Gastroesophageal sphincter (tissue), 4 donors: ENCODE measurements around the gene ZNF227. TPM values are rescaled to one million over a fixed set of nuclear protein-coding genes. Genes with fewer than 3 reads are reported as not detected.

Experiments used
- ATAC-seq: fragments of 150-250 bp; one replicate; pipeline ENCODE4 v1.9.1; 2016; ENCODE audit warnings: mild to moderate bottlenecking, moderate library complexity
- H3K27ac ChIP-seq, 4 donors: fragments of 200-600 bp; sonication (generic) in 3 of 4; 1 replicate in 3 of 4; 2 replicates in 1 of 4; pipeline ENCODE4 v1.5.1; 2016 to 2019
- H3K27me3 ChIP-seq: fragments of 200-600 bp; sonication (generic); one replicate; pipeline ENCODE4 v1.5.1; 2019
- H3K36me3 ChIP-seq, 2 donors: fragments of 200-600 bp; sonication (generic); one replicate each; pipeline ENCODE4 v1.5.1; 2019; ENCODE audit warnings: control low read depth in 1 of 2
- H3K4me1 ChIP-seq, 3 donors: fragments of 200-600 bp; sonication (generic); 1 replicate in 2 of 3; 2 replicates in 1 of 3; pipeline ENCODE4 v1.5.1; 2016 to 2019; ENCODE audit warnings: control low read depth in 2 of 3
- H3K4me3 ChIP-seq, 2 donors: fragments of 200-600 bp; sonication (generic); one replicate each; pipeline ENCODE4 v1.5.1; 2019; ENCODE audit warnings: mild to moderate bottlenecking in 1 of 2, moderate library complexity in 1 of 2
- H3K9me3 ChIP-seq, 3 donors: fragments of 200-600 bp; sonication (generic); one replicate each; pipeline ENCODE4 v1.5.1; 2017 to 2019; ENCODE audit warnings: control low read depth in 2 of 3
- CTCF ChIP-seq, 4 experiments: fragments of 200-600 bp in 2 of 4; fragments of 450-650 bp in 2 of 4; sonication (generic) in 1 of 4; IDR thresholded peaks; one replicate each; pipeline ENCODE4 v1.5.1; 2017 to 2019; ENCODE audit warnings: antibody characterized with exemption in 4 of 4, mild to moderate bottlenecking in 2 of 4, moderate library complexity in 2 of 4
- EP300 ChIP-seq: sonication (generic); formaldehyde crosslinking; IDR thresholded peaks from one replicate; pipeline ENCODE4 v1.6.1; 2017; ENCODE audit warnings: antibody characterized with exemption, mild to moderate bottlenecking
- POLR2A ChIP-seq, 2 donors: fragments of 450-650 bp; IDR thresholded peaks; one replicate each; pipeline ENCODE4 v1.6.1; 2017; ENCODE audit warnings: antibody characterized with exemption in 2 of 2, mild to moderate bottlenecking in 2 of 2, moderate library complexity in 1 of 2
- POLR2AphosphoS5 ChIP-seq: sonication (generic); formaldehyde crosslinking; IDR thresholded peaks from one replicate; pipeline ENCODE4 v1.6.1; 2017; ENCODE audit warnings: antibody characterized with exemption
- WGBS, 2 donors: methylation state at CpG; one replicate each; pipeline ENCODE4 v1.1.5; 2018; ENCODE audit warnings: low coverage in 1 of 2; 5-methylcytosine and 5-hydroxymethylcytosine counted together
- total RNA-seq, 4 donors: library from RNA; depleted of rRNA; stranded (reverse); fragments of >200 nt; gene quantifications; one replicate each; pipeline ENCODE4 v1.1.0, GENCODE V29; 2016

ZNF227 gene
- total RNA-seq, 4 donors from 2014 or later: 10.6 to 19.3 (median 14.7) TPM

GRCh38 chr19:44176590-44176989 lies 35.7 kb upstream of the ZNF227 start:
- H3K36me3 ChIP-seq: peaks cover 50 to 61% of the 10 kb centered on the region in 2 donors

GRCh38 chr19:44180968-44181367 lies 31.4 kb upstream of the ZNF227 start:
- Histone ChIP-seq H3K4me1 (no peaks in the 10 kb centered on the region), H3K36me3 (peaks cover 6 to 17% of the 10 kb centered on the region in 2 donors), H3K4me3 (no peak overlapping the region), H3K27me3 (no peaks in the 10 kb centered on the region), H3K9me3 (peaks cover 5 to 98% (median 11%) of the 10 kb centered on the region in 3 donors), H3K27ac (no peak overlapping the region)
- no peak for TF ChIP-seq CTCF (IDR thresholded peaks at IDR 0.05)
- ATAC-seq: no peak

More at GRCh38 chr19:44176590-44176989, 35.7 kb upstream of the ZNF227 start:
- no peak overlapping the region for H3K4me3 ChIP-seq
- H3K27me3 ChIP-seq: no peaks in the 10 kb centered on the region
- WGBS, 2 donors: 88 to 97% methylated on average over 3 of the region's 3 CpGs
- ATAC-seq: no peak
- H3K27ac ChIP-seq: no peak overlapping the region
- no peaks in the 10 kb centered on the region for H3K4me1 ChIP-seq
- peaks cover 5 to 100% (median 19%) of the 10 kb centered on the region in 3 donors for H3K9me3 ChIP-seq
- no peak for TF ChIP-seq CTCF (IDR thresholded peaks at IDR 0.05)
- TF ChIP-seq EP300: no peak
- TF ChIP-seq POLR2AphosphoS5: no peak
- TF ChIP-seq POLR2A (IDR thresholded peaks at IDR 0.05): no peak

GRCh38 chr19:44182145-44182544 lies 30.2 kb upstream of the ZNF227 start:
- TF ChIP-seq CTCF (IDR thresholded peaks at IDR 0.05) (no peak), EP300 (no peak), POLR2A (IDR thresholded peaks at IDR 0.05) (no peak), POLR2AphosphoS5 (no peak)
- Histone ChIP-seq H3K27ac (no peak overlapping the region), H3K27me3 (no peaks in the 10 kb centered on the region), H3K9me3 (peaks cover 2 to 91% (median 5%) of the 10 kb centered on the region in 3 donors), H3K4me1 (no peaks in the 10 kb centered on the region), H3K36me3 (peaks cover 0 to 5% of the 10 kb centered on the region in 2 donors), H3K4me3 (no peak overlapping the region)
- 71 to 74% methylated on average over 3 to 6 of the region's 10 CpGs for WGBS, 2 donors
- no peak for ATAC-seq

GRCh38 chr19:44190020-44190419 lies 22.3 kb upstream of the ZNF227 start:
- no peak overlapping the region for H3K27ac ChIP-seq
- no peaks in the 10 kb centered on the region for H3K27me3 ChIP-seq
- H3K9me3 ChIP-seq: peaks cover 0 to 53% (median 0%) of the 10 kb centered on the region in 3 donors
- TF ChIP-seq CTCF (IDR thresholded peaks at IDR 0.05) (no peak), POLR2AphosphoS5 (no peak), EP300 (no peak), POLR2A (IDR thresholded peaks at IDR 0.05) (no peak)
- H3K36me3 ChIP-seq: no peaks in the 10 kb centered on the region
- 98% methylated on average over 6 of the region's 6 CpGs; no CpG with 5 or more reads in 1 of the 2 donors for WGBS, 2 donors
- H3K4me1 ChIP-seq: no peaks in the 10 kb centered on the region
- H3K4me3 ChIP-seq: no peak overlapping the region
- no peak for ATAC-seq

- Histone ChIP-seq H3K9me3 (peaks cover 0 to 51% (median 0%) of the 10 kb centered on the region in 3 donors), H3K4me1 (no peaks in the 10 kb centered on the region), H3K27ac (no peak overlapping the region), H3K27me3 (no peaks in the 10 kb centered on the region), H3K4me3 (no peak overlapping the region), H3K36me3 (no peaks in the 10 kb centered on the region)
- TF ChIP-seq POLR2AphosphoS5 (no peak), POLR2A (IDR thresholded peaks at IDR 0.05) (no peak), EP300 (no peak), CTCF (IDR thresholded peaks at IDR 0.05) (no peak)
- ATAC-seq: no peak
- 53 to 61% methylated on average over 5 of the region's 5 CpGs for WGBS, 2 donors
Observed at GRCh38 chr19:44192127-44192526, 20.2 kb upstream of the ZNF227 start.
